Brain microvascular endothelial cell (primary cell): ENCODE results near the gene ADARB2.

Experiments used
- DNase-seq: peaks from one replicate; pipeline ENCODE4 v3.0.0-alpha.2; 2020
- H3K27ac ChIP-seq: fragments of 250-450 bp; sonication (Bioruptor Pico); 2 replicates; pipeline ENCODE4 v1.5.1; 2020; ENCODE audit warnings: mild to moderate bottlenecking, moderate library complexity
- H3K27me3 ChIP-seq: fragments of 250-450 bp; sonication (Bioruptor Pico); replicated peaks from 2 replicates; pipeline ENCODE4 v1.5.1; 2020; ENCODE audit warnings: mild to moderate bottlenecking
- H3K36me3 ChIP-seq: fragments of 250-450 bp; sonication (Bioruptor Pico); replicated peaks from 2 replicates; pipeline ENCODE4 v1.5.1; 2020; ENCODE audit warnings: mild to moderate bottlenecking
- H3K4me3 ChIP-seq: 2 replicates; pipeline ENCODE4 v1.5.1; 2011; ENCODE audit warnings: low read depth, mild to moderate bottlenecking, control low read depth, low read length, moderate library complexity
- in situ Hi-C: cut with HindIII; loops from 2 replicates; pipeline ENCODE4 v1.10.0; 2017; ENCODE audit warnings: low sequenced_read_pairs, low pct_ligation_motif_present
- TF ChIP-seq, protein P1 (sequence below): IDR thresholded peaks from 2 replicates; pipeline ENCODE4 v1.5.1; 2011; ENCODE audit warnings: low read depth, mild to moderate bottlenecking, moderate library complexity, low read length, control low read depth, inconsistent platforms; ENCODE audit errors: missing control alignments

The ADARB2 gene

GRCh38 chr10:1413823-1414222, 323.5 kb downstream of the ADARB2 start:
- H3K27me3 ChIP-seq, result no peaks in the 10 kb centered on the region
- DNase-seq, result no peak
- H3K27ac ChIP-seq, result no peak overlapping the region
- in situ Hi-C loops, result no loop called here
- H3K4me3 ChIP-seq, result no peak overlapping the region
- no peaks in the 10 kb centered on the region for H3K36me3 ChIP-seq
- TF ChIP-seq, protein P1, sequence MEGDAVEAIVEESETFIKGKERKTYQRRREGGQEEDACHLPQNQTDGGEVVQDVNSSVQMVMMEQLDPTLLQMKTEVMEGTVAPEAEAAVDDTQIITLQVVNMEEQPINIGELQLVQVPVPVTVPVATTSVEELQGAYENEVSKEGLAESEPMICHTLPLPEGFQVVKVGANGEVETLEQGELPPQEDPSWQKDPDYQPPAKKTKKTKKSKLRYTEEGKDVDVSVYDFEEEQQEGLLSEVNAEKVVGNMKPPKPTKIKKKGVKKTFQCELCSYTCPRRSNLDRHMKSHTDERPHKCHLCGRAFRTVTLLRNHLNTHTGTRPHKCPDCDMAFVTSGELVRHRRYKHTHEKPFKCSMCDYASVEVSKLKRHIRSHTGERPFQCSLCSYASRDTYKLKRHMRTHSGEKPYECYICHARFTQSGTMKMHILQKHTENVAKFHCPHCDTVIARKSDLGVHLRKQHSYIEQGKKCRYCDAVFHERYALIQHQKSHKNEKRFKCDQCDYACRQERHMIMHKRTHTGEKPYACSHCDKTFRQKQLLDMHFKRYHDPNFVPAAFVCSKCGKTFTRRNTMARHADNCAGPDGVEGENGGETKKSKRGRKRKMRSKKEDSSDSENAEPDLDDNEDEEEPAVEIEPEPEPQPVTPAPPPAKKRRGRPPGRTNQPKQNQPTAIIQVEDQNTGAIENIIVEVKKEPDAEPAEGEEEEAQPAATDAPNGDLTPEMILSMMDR, result no peak

DNA sequence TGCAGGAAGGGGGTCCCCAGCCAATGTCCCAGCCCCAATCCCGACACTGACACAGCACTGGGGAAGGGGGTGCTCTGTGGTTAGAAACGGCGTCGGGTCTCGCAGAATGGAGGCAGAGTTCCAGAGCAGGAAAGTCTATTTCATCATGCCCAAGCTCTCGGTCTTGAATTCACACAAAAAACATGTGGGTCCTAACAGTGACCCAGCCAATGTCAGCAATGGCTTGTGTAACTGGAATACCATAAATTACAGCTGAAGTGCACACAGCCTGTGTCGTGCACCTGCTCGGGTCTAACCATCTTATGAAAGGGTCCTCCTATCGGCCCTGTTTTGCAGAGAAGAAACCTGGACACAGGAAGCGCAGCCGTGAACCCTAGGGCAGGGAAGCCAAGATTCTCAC, 324.1 kb downstream of the ADARB2 start:
- Histone ChIP-seq H3K27ac (no peak overlapping the region), H3K4me3 (no peak overlapping the region), H3K27me3 (no peaks in the 10 kb centered on the region), H3K36me3 (no peaks in the 10 kb centered on the region)
- TF ChIP-seq, protein P1, result no peak
- in situ Hi-C loops, result no loop called here
- DNase-seq, result no peak

DNA sequence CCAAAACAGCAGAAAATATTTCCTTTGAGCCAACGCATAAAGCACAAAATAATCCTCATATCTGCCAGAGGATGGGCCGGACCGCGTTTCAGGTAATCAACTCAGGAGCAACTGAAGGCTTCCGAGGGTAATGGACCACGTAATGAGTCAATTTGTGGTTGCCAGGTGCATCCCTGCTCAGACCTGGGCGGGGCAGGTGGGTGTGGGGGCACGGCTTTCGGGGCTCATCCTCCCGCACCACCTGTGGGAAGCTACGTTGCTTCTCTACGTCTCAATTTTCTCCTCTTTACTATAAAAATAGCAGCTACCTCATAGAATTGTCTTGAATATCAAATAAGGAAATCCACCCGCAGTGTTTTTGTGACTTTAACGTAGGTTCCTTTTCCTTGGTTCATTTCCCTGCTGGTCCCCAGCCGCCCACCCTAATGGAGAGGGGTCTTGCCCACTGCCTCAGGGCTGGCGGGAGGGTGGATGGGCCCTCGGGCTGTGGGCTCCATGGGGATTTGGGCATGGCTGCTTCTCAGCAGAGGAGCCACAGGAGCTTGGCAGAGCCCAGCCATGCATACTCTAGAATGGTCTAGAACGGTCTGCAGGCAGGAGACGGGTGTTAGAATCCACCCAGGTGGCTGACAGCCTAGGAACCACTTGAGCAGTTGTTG, 324.7 kb downstream of the ADARB2 start:
- H3K27me3 ChIP-seq, result no peaks in the 10 kb centered on the region
- TF ChIP-seq, protein P1, result no peak
- in situ Hi-C loops, result no loop called here
- no peak for DNase-seq
- no peaks in the 10 kb centered on the region for H3K36me3 ChIP-seq
- no peak overlapping the region for H3K27ac ChIP-seq
- H3K4me3 ChIP-seq, result no peak overlapping the region

DNA sequence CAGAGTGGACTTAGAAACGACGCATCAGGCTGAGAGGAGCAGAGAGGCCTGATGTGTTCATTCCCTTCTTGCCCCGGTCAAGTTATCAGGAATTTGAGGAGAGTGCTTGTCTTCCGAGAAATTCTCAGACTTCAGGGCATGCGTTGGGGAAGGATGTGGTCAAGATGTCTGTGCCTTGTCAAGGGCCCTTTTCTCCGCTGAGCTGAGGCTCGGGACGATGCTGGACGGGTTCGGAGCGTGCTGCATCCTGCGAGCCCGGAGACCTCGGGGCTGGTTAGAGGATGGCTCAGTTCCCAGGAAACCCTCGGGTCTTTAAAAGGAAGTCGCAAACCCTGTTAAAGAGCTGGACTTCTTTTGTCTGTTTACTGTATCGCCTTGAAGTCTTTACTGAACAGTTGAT, 325.4 kb downstream of the ADARB2 start:
- DNase-seq, result no peak
- in situ Hi-C loops, result no loop called here
- TF ChIP-seq, protein P1, result no peak
- no peak overlapping the region for H3K27ac ChIP-seq
- H3K27me3 ChIP-seq, result no peaks in the 10 kb centered on the region
- no peaks in the 10 kb centered on the region for H3K36me3 ChIP-seq
- no peak overlapping the region for H3K4me3 ChIP-seq

- in situ Hi-C loops, result no loop called here
- H3K4me3 ChIP-seq, result no peak overlapping the region
- no peak for DNase-seq
- H3K36me3 ChIP-seq, result no peaks in the 10 kb centered on the region
- TF ChIP-seq, protein P1, result no peak
- no peak overlapping the region for H3K27ac ChIP-seq
- no peaks in the 10 kb centered on the region for H3K27me3 ChIP-seq
Observed at GRCh38 chr10:1411451-1411850, 325.9 kb downstream of the ADARB2 start.
